Heart left ventricle (tissue), 13 donors: ENCODE measurements around the gene ANKRD34A.

Experiments used
- CTCF ChIP-seq, 12 donors: fragments of 200-600 bp; sonication (generic) in 4 of 12; IDR thresholded peaks; one replicate each; pipeline versions ENCODE4 v1.5.0 to v1.8.0; 2018 to 2022; ENCODE audit warnings: antibody characterized with exemption in 12 of 12, mild to moderate bottlenecking in 5 of 12
- POLR2A ChIP-seq, 2 donors: fragments of 450-650 bp; IDR thresholded peaks; one replicate each; pipeline ENCODE4 v1.6.1; 2017; ENCODE audit warnings: antibody characterized with exemption in 2 of 2, mild to moderate bottlenecking in 2 of 2, moderate library complexity in 2 of 2
- donor health status: ischemic (EF 13 %, LVEDD 7.1; RV severe dilation, severe dysfunction).
- donor health status: DM: no; HTN: yes; CAD: no.
- donor health status: DM: no; HTN: no; CAD: no.
- donor health status: ischemic (EF 25% LVEDD 6.9; RV normal size, moderate dysfunction).
- donor health status: ischemic (EF 25% LVEDD 5.7; RV mildly dilated, moderate dysfunction).
- donor health status: ischemic (EF 35%, LVEDD 5.7; RV mildly dilated, moderate dysfunction).
- donor health status: nonischemic (EF 11% LVEDD 7.7; RV severe dilation, severe dysfunction).
- donor health status: DM: yes; HTN: yes; CAD: no.
- donor health status: PGD.
- donor health status: ischemic (EF 29% LVEDD 5.4; RV normal size, mild dysfunction).
- donor health status: nonischemic (EF 23%, LVEDD 6.1; RV moderate dilation, normal function).

GRCh38 chr1:145936247-145936646 is 28.1 kb downstream of the ANKRD34A start:
- TF ChIP-seq CTCF (IDR thresholded peaks at IDR 0.05): no peak
- TF ChIP-seq POLR2A (IDR thresholded peaks at IDR 0.05): no peak
